ENCODE data around the gene TIPARP.

Gene TIPARP

GRCh38 chr3:156742401-156742800 is 68.0 kb downstream of the TIPARP start:
- no peak for DNase-seq (ENCODE audit: low spot score)

GRCh38 chr3:156743859-156744258 is 69.5 kb downstream of the TIPARP start:
- DNase-seq (ENCODE audit: low spot score): no peak

GRCh38 chr3:156744631-156745030 is 70.2 kb downstream of the TIPARP start:
- DNase-seq (ENCODE audit: low spot score): no peak

- no peak for DNase-seq (ENCODE audit: low spot score)
Measured at GRCh38 chr3:156745766-156746165, 71.4 kb downstream of the TIPARP start.

- no peak for DNase-seq (ENCODE audit: low spot score)
Measured at GRCh38 chr3:156747046-156747445, 72.7 kb downstream of the TIPARP start.

GRCh38 chr3:156749244-156749643 is 74.9 kb downstream of the TIPARP start:
- DNase-seq (ENCODE audit: low spot score): peak; percentile 43

GRCh38 chr3:156750191-156750873 is 75.9 kb downstream of the TIPARP start:
- peak; percentile 48 for DNase-seq (ENCODE audit: low spot score)

- peak; percentile 38 for DNase-seq (ENCODE audit: low spot score)
Measured at GRCh38 chr3:156750874-156751245, 76.5 kb downstream of the TIPARP start.

- peak; percentile 95 for DNase-seq (ENCODE audit: low spot score)
Measured at GRCh38 chr3:156751461-156752025, 77.2 kb downstream of the TIPARP start.

Data from AG20443 (cell line).